ENCODE results near the gene SNED1. TPM values are rescaled to one million over a fixed set of nuclear protein-coding genes. Genes with fewer than 3 reads are reported as not detected.

Gene SNED1
- total and polyA plus RNA-seq, 2 experiments from 2014 or later = 6.1 to 29.4 TPM

DNA sequence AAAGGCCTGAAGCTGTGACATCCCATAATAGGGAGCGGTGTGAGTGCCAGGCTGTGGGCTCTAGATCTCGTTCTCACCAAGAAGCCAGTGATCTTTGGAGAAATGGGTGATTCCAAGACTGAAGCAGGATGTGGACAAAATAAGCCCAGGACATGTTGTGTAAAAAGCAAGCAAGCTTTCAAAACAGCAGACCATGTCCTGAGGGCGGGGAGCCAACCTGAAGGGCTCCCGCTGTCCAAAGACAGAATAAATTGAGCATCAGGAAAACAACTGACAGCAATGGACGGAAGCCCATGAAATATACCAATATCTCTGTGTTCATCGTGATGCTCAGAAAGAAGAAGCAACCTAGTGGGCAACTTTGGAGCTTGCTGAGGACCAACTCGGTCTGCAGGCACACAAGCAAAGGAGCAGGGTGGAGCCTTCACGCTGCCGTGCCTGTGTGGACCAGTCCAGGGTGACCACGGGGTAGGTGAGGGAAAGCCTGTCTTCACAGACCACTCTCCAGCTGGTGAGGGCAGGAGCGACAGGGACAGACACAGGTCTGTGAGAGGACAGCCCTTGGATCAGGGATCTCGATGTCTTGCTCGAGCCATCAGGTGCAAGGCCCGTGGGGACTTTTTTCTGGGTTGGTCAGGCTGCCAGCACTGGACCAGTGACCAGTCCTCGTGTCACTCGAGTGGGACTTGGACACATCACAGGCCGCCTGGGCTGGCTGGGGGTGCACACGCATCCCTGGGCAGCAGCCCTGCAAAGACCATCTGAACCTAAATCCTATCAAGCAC lies 82.2 kb downstream of the SNED1 start:
- Histone ChIP-seq H3K79me2 (ENCODE audit: insufficient read depth) (no peaks in the 10 kb centered on the region), H4K20me1 (ENCODE audit: insufficient read depth) (no peaks in the 10 kb centered on the region), H2AFZ (no peak overlapping the region), H3K9ac (no peak overlapping the region), H3K27me3 (replicated peaks; ENCODE audit: insufficient read depth) (no peaks in the 10 kb centered on the region), H3K27ac (no peak overlapping the region), H3K9me2 (ENCODE audit: insufficient read depth) (no peaks in the 10 kb centered on the region), H3K36me3 (ENCODE audit: low read depth) (peaks cover 11% of the 10 kb centered on the region; the same call in 1 of the 2 replicates), H3K4me3 (no peak overlapping the region), H3F3A (ENCODE audit: insufficient read depth) (peaks cover 19% of the 10 kb centered on the region), H3K9me3 (ENCODE audit: low read depth) (no peaks in the 10 kb centered on the region), H3K4me1 (ENCODE audit: insufficient read depth) (no peaks in the 10 kb centered on the region), H3K4me2 (ENCODE audit: unreplicated experiment) (no peak overlapping the region)
- no peak for DNase-seq
- TF ChIP-seq EZH2phosphoT487 (IDR thresholded peaks at IDR 0.05; ENCODE audit: insufficient read depth, low read depth) (no peak), EZH2 (IDR thresholded peaks at IDR 0.05; ENCODE audit: insufficient read depth, poor library complexity, severe bottlenecking) (no peak)
- 53 to 59% methylated on average over 18 of the region's 18 CpGs for WGBS, 2 experiments (ENCODE audit: low coverage in 1 of 2, low lambda C conversion rate in 2 of 2, missing lambda C conversion rate in 2 of 2)
- in situ Hi-C loops (cut with MboI) = no loop called here

DNA sequence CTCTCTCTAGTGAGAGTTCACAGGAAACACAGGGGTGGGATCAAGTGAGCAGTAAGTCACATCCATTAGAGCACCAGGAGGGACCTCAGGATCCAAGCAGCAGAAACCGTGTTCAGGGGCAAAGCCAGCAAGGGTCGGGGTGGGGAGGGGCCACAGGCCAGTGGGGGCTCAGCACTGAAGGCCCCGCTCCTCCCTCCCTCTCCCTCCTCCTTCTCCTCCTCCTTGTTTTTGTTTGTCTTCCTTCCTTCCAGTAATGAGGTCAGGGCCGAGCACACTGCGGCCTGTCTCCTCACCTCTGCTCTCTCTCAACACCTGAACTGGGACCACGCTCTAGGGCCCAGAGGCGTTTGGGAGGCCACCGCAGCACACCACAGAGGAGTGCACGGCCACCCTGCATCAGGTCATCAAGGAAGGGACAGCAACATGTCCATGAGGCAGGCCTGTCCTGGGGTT lies 82.8 kb downstream of the SNED1 start:
- Histone ChIP-seq H3F3A (ENCODE audit: insufficient read depth) (peaks cover 19% of the 10 kb centered on the region), H3K4me2 (ENCODE audit: unreplicated experiment) (no peak overlapping the region), H2AFZ (no peak overlapping the region), H3K9ac (no peak overlapping the region), H3K36me3 (ENCODE audit: low read depth) (peaks cover 8% of the 10 kb centered on the region; the same call in 1 of the 2 replicates), H3K9me3 (ENCODE audit: low read depth) (no peaks in the 10 kb centered on the region), H3K27ac (no peak overlapping the region), H3K27me3 (replicated peaks; ENCODE audit: insufficient read depth) (no peaks in the 10 kb centered on the region), H3K4me3 (no peak overlapping the region), H3K9me2 (ENCODE audit: insufficient read depth) (no peaks in the 10 kb centered on the region), H3K4me1 (ENCODE audit: insufficient read depth) (no peaks in the 10 kb centered on the region), H4K20me1 (ENCODE audit: insufficient read depth) (no peaks in the 10 kb centered on the region), H3K79me2 (ENCODE audit: insufficient read depth) (no peaks in the 10 kb centered on the region)
- 75 to 80% methylated on average over 7 to 9 of the region's 9 CpGs for WGBS, 2 experiments (ENCODE audit: low coverage in 1 of 2, low lambda C conversion rate in 2 of 2, missing lambda C conversion rate in 2 of 2)
- TF ChIP-seq EZH2 (IDR thresholded peaks at IDR 0.05; ENCODE audit: insufficient read depth, poor library complexity, severe bottlenecking) (no peak), EZH2phosphoT487 (IDR thresholded peaks at IDR 0.05; ENCODE audit: insufficient read depth, low read depth) (no peak)
- no peak for DNase-seq
- in situ Hi-C loops (cut with MboI) = no loop called here

- H3F3A ChIP-seq (ENCODE audit: insufficient read depth) = peaks cover 19% of the 10 kb centered on the region
- in situ Hi-C loops (cut with MboI) = no loop called here
- H3K27ac ChIP-seq = no peak overlapping the region
- no peaks in the 10 kb centered on the region for H3K9me2 ChIP-seq (ENCODE audit: insufficient read depth)
- H3K27me3 ChIP-seq (replicated peaks; ENCODE audit: insufficient read depth) = no peaks in the 10 kb centered on the region
- no peaks in the 10 kb centered on the region for H3K9me3 ChIP-seq (ENCODE audit: low read depth)
- 66 to 70% methylated on average over 26 of the region's 28 CpGs for WGBS, 2 experiments (ENCODE audit: low coverage in 1 of 2, low lambda C conversion rate in 2 of 2, missing lambda C conversion rate in 2 of 2)
- H3K9ac ChIP-seq = no peak overlapping the region
- no peak overlapping the region for H3K4me2 ChIP-seq (ENCODE audit: unreplicated experiment)
- H4K20me1 ChIP-seq (ENCODE audit: insufficient read depth) = no peaks in the 10 kb centered on the region
- H3K79me2 ChIP-seq (ENCODE audit: insufficient read depth) = no peaks in the 10 kb centered on the region
- no peaks in the 10 kb centered on the region for H3K4me1 ChIP-seq (ENCODE audit: insufficient read depth)
- peaks cover 14% of the 10 kb centered on the region; the same call in 1 of the 2 replicates for H3K36me3 ChIP-seq (ENCODE audit: low read depth)
- no peak overlapping the region for H3K4me3 ChIP-seq
- DNase-seq = no peak
- no peak overlapping the region for H2AFZ ChIP-seq
- TF ChIP-seq EZH2phosphoT487 (IDR thresholded peaks at IDR 0.05; ENCODE audit: insufficient read depth, low read depth) = no peak
- TF ChIP-seq EZH2 (IDR thresholded peaks at IDR 0.05; ENCODE audit: insufficient read depth, poor library complexity, severe bottlenecking) = no peak
Measured at GRCh38 chr2:241081643-241082340, 83.4 kb downstream of the SNED1 start.

- no peak overlapping the region for H3K4me3 ChIP-seq
- no peak overlapping the region for H3K9ac ChIP-seq
- H3F3A ChIP-seq (ENCODE audit: insufficient read depth) = peaks cover 19% of the 10 kb centered on the region
- in situ Hi-C loops (cut with MboI) = no loop called here
- no peak overlapping the region for H3K27ac ChIP-seq
- no peaks in the 10 kb centered on the region for H3K79me2 ChIP-seq (ENCODE audit: insufficient read depth)
- no peak for TF ChIP-seq EZH2phosphoT487 (IDR thresholded peaks at IDR 0.05; ENCODE audit: insufficient read depth, low read depth)
- no peak for TF ChIP-seq EZH2 (IDR thresholded peaks at IDR 0.05; ENCODE audit: insufficient read depth, poor library complexity, severe bottlenecking)
- no peaks in the 10 kb centered on the region for H3K9me3 ChIP-seq (ENCODE audit: low read depth)
- no peaks in the 10 kb centered on the region for H3K4me1 ChIP-seq (ENCODE audit: insufficient read depth)
- H3K27me3 ChIP-seq (replicated peaks; ENCODE audit: insufficient read depth) = no peaks in the 10 kb centered on the region
- H4K20me1 ChIP-seq (ENCODE audit: insufficient read depth) = no peaks in the 10 kb centered on the region
- 83 to 86% methylated on average over 14 of the region's 14 CpGs for WGBS, 2 experiments (ENCODE audit: low coverage in 1 of 2, low lambda C conversion rate in 2 of 2, missing lambda C conversion rate in 2 of 2)
- no peak overlapping the region for H3K4me2 ChIP-seq (ENCODE audit: unreplicated experiment)
- peaks cover 20% of the 10 kb centered on the region for H3K36me3 ChIP-seq (ENCODE audit: low read depth)
- H2AFZ ChIP-seq = no peak overlapping the region
- H3K9me2 ChIP-seq (ENCODE audit: insufficient read depth) = no peaks in the 10 kb centered on the region
- DNase-seq = no peak
Measured at GRCh38 chr2:241082341-241083090, 84.1 kb downstream of the SNED1 start.

Measured in GM23248 (cell line).